HG02973 (cell line): ENCODE results near the gene MYO5A.
"Not testable (repeated sequence)": the region's sequence is repeated elsewhere in the genome, so short reads cannot be mapped to it uniquely, and the experiment has no call there.

ENCODE experiments used
- ATAC-seq: cut with Tn5 transposase; IDR thresholded peaks from one replicate; pipeline ENCODE4 v1.9.1; 2021; ENCODE audit warnings: moderate library complexity; ENCODE audit not compliant: unreplicated experiment

The MYO5A gene

DNA sequence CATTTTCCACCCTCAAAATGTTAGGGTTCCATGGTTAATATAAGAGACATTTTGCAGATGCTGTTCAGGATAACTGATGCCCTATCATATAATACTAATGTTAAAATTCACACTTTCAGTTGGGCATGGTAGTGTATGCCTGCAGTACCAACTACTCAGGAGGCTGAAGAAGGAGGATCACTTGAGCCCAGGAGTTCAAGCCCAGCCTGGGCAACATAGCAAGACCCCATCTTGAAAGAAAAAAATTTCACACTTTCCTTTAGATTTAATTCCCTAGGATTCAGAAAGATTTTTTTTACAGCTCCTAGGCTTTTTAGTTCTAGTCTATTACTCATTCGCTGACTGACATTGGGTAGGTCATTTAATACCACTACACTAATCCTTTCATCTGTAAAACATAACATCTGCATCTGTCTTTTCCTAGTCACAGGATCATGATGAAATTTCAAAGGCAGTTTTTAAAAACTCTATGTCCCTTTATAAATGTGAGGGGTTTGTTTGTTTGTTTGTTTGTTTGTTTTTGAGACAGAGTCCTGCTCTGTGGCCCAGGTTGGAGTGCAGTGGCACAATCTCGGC lies 103.7 kb downstream of the MYO5A start:
- no peak for ATAC-seq

DNA sequence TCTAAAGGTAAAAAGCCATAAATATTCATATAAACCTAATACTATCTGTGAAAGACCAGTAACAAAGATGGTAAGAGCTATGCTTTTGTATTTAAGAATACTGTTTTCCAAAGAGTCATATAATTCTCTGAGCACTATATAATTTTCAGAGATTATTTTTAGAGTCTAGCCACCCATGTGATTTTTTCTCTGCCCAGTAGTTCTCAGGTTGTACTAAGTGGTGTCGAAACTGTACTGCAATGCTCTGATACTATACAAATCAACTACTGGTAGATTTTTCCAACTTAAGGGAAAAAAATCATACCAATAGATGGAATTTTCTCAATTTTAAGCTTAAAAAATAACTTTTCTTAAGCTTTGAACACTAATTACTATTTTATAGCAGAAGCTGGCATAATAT lies 104.8 kb downstream of the MYO5A start:
- ATAC-seq = no peak

- no peak for ATAC-seq
Measured at GRCh38 chr15:52422001-52422400, 106.7 kb downstream of the MYO5A start.

- ATAC-seq = no peak
Measured at GRCh38 chr15:52421029-52421428, 107.7 kb downstream of the MYO5A start.

DNA sequence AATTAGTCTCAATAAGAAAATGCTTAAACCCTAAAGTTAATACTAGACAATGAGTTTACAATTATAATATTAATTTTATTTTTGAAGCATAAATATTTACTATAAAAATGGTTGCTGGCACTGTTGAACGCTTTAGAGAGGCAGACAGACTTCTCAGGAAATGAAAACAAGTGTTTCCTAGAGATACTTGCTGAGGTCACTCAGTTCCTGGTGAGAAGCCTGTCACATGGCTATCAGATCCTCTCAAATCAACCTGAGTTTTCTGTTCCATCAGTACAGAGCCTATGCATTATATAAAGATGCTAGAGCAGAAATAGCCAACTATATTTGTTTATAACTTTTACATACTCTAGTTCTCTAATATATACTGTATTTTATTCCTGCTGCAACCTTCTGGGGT lies 109.2 kb downstream of the MYO5A start:
- no peak for ATAC-seq

GRCh38 chr15:52417957-52418356 lies 110.7 kb downstream of the MYO5A start:
- no peak for ATAC-seq

- ATAC-seq = no peak
Measured at GRCh38 chr15:52417521-52417920, 111.2 kb downstream of the MYO5A start.

DNA sequence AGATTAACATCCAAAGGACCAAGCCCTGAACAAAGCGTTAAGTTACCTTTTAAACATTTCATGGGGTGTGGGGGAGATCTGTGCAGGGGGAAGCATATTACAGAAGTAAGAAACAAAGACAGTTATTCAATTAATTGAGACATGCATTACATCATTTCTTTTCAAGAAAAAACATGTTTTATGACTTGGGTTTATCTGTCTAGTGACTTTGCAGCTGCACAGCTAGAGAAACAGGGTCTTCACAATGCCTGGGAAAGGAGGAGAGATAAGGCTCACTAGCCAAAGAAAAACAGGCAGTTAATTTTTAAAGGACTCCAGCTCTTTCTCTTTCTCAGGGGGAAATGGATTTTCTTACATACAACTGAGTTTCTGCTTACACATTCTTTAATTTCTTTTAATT lies 112.1 kb downstream of the MYO5A start:
- not testable (repeated sequence) for ATAC-seq

DNA sequence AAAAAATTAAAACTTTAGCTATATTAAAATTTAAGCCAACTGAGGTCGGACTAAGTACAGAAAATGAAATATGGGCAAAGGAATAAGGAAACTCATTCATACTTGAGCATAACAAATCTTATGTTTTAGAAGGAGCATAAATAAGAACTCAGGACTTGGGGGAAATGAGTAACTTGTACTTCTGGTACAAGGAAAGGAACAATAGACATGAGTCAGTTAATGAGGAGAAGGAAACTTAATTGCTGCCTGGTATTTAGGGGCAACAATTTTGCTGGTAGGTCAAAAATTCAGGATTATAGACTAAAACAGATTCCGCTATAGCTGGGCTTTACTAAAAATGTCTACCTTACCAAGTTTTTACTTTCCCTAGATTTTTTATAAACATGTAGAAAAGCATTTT lies 113.1 kb downstream of the MYO5A start:
- ATAC-seq = no peak

DNA sequence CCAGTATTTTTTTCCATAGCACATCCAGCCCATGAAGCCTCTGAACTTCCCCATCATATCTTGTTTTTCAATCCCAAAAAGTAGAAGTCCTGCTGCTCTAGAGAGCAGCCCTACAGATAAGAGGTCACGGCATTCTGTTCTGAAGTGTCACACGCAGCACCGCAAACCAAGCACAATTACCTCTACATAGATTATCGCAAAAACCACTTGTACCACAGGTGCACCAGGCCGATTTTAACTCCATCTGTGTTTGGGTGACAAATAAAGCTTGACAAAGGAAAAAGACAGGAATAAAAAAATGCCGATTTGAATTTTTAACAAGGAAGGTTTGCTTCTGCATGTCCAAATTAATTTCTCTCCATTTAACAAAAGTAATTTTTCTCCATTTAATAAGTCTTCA lies 113.7 kb downstream of the MYO5A start:
- ATAC-seq = no peak

- ATAC-seq = no peak
Measured at GRCh38 chr15:52408823-52409222, 119.9 kb downstream of the MYO5A start.

- no peak for ATAC-seq
Measured at GRCh38 chr15:52407374-52407773, 121.3 kb downstream of the MYO5A start.

- ATAC-seq = no peak
Measured at GRCh38 chr15:52406601-52407000, 122.1 kb downstream of the MYO5A start.

DNA sequence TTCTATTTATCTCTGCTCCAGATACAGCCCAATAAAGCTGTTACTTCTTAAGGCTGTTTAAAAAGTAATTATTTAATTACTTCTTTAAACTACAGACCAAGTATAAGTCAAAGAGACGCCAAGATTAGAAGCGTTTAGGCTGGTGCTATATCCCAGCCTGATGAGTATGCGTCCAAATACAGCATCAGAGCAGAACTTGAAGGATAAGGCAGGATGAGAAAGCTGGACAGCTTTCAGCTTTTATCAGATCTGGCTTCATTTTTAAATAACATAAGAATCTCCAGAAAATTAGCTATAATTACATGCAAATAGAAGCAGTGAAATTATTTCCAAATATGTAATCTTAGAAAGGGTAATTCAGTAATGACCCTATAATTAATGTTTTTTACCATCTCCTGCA lies 122.8 kb downstream of the MYO5A start:
- no peak for ATAC-seq

- ATAC-seq = no peak
Measured at GRCh38 chr15:52397118-52397517, 131.6 kb downstream of the MYO5A start.

GRCh38 chr15:52394118-52394517 lies 134.6 kb downstream of the MYO5A start:
- ATAC-seq = no peak

GRCh38 chr15:52392008-52392687 lies 136.5 kb downstream of the MYO5A start:
- ATAC-seq = no peak

DNA sequence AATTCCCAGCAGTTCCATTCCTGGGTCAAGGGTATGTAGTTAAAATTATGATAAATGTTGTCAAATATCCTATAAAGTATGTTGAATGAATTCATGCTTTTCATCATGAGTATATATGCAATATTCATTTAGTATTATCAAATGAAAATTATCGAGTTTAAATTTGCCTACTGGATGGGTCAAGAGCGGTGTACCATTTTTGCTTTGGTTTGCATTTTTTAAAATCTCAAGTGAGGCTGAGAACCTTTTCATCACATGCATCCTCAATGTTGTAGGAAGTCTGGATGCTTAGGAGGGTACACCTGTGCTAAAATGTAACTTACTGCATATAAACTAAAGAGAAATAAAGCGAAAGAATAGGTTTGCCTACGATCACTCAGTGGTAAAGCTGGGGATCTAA lies 137.6 kb downstream of the MYO5A start:
- ATAC-seq = no peak

GRCh38 chr15:52385670-52386069 lies 143.0 kb downstream of the MYO5A start:
- no peak for ATAC-seq

GRCh38 chr15:52383100-52383588 lies 145.5 kb downstream of the MYO5A start:
- ATAC-seq = peak; percentile 28

GRCh38 chr15:52382647-52383046 lies 146.0 kb downstream of the MYO5A start:
- ATAC-seq = peak; percentile 16

DNA sequence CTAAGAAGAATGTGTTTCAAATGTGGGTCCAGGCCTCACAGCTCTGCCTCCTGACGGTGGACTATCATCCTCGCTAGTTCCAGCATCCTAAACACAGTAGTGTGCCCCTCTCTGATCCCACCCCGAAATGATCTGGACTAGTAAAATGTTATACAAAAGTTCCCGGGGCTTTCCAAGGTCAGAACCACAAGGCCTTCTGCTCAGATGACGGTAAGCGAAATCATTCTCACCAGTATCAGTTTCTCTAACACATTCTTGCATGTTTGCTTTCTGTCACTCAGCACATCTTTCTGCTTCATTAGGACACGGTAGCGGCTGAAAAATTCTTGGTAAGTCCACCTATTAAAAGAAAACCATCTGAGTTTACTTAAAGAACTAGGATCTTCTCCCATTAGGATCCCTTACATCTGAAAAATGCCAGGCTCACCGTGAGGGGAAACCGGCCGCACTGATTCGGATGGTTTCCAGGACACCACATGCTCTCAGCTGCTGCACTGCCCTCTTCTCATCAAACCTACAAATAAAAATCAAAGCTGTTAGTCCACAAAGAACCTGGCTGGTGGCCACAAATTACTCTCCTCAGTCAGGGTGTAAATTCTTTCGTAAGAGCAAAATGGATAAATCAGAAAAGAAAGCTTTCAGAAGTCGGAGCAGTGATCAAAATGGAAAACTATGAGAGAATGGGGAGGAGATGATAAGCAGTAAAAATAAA lies 149.1 kb downstream of the MYO5A start:
- peak; percentile 69 for ATAC-seq
